HG03469 (cell line): ENCODE data around the gene ULBP1.
A peak's percentile ranks its signal among the peaks of the same experiment; 100 is the strongest.
"Not testable (repeated sequence)": the region's sequence is repeated elsewhere in the genome, so short reads cannot be mapped to it uniquely, and the experiment has no call there.

Source experiments
- ATAC-seq: cut with Tn5 transposase; IDR thresholded peaks from one replicate; pipeline ENCODE4 v1.9.1; 2021; ENCODE audit warnings: mild to moderate bottlenecking, moderate library complexity, moderate number of reproducible peaks; ENCODE audit not compliant: unreplicated experiment

ULBP1 gene

GRCh38 chr6:150003599-150003998 lies 39.9 kb downstream of the ULBP1 start:
- not testable (repeated sequence) for ATAC-seq

GRCh38 chr6:150004101-150004782 lies 40.5 kb downstream of the ULBP1 start:
- ATAC-seq = no peak

GRCh38 chr6:150004783-150005717 lies 41.3 kb downstream of the ULBP1 start:
- ATAC-seq = peak; percentile 54

GRCh38 chr6:150005761-150006651 lies 42.3 kb downstream of the ULBP1 start:
- ATAC-seq = no peak

GRCh38 chr6:150006961-150007464 lies 43.3 kb downstream of the ULBP1 start:
- ATAC-seq = no peak

- no peak for ATAC-seq
Measured at GRCh38 chr6:150008588-150008987, 44.8 kb downstream of the ULBP1 start.

- ATAC-seq = not testable (repeated sequence)
Measured at GRCh38 chr6:150012846-150013784, 49.4 kb downstream of the ULBP1 start.

GRCh38 chr6:150013785-150014622 lies 50.3 kb downstream of the ULBP1 start:
- not testable (repeated sequence) for ATAC-seq

- not testable (repeated sequence) for ATAC-seq
Measured at GRCh38 chr6:150014623-150015280, 51.0 kb downstream of the ULBP1 start.

- ATAC-seq = not testable (repeated sequence)
Measured at GRCh38 chr6:150015281-150016001, 51.7 kb downstream of the ULBP1 start.

GRCh38 chr6:150016324-150017185 lies 52.8 kb downstream of the ULBP1 start:
- ATAC-seq = no peak

GRCh38 chr6:150017186-150017521 lies 53.4 kb downstream of the ULBP1 start:
- ATAC-seq = not testable (repeated sequence)

GRCh38 chr6:150018846-150019580 lies 55.3 kb downstream of the ULBP1 start:
- no peak for ATAC-seq

- ATAC-seq = not testable (repeated sequence)
Measured at GRCh38 chr6:150021870-150022269, 58.1 kb downstream of the ULBP1 start.
